Endothelial cell of umbilical vein (primary cell): ENCODE data around the gene MARF1.

Experiments
- EZH2 ChIP-seq: IDR thresholded peaks from 2 replicates; pipeline ENCODE4 v1.6.1; 2012; ENCODE audit warnings: borderline replicate concordance, low read depth, mild to moderate bottlenecking, moderate library complexity, low read length, inconsistent platforms; ENCODE audit not compliant: severe bottlenecking
- FOS ChIP-seq: IDR thresholded peaks from 2 replicates; pipeline ENCODE4 v1.6.1; 2011; ENCODE audit warnings: mild to moderate bottlenecking, low read length, moderate library complexity, borderline replicate concordance; ENCODE audit not compliant: insufficient read depth
- MYC ChIP-seq: IDR thresholded peaks from one replicate; pipeline ENCODE4 v1.6.1; 2011; ENCODE audit warnings: mild to moderate bottlenecking, low read depth, low read length
- POLR2A ChIP-seq: IDR thresholded peaks from 2 replicates; pipeline ENCODE4 v1.6.1; 2012; ENCODE audit warnings: low read depth, mild to moderate bottlenecking, control low read depth, low read length
- POLR2AphosphoS5 ChIP-seq: IDR thresholded peaks from 2 replicates; pipeline ENCODE4 v1.6.1; 2012; ENCODE audit warnings: low read depth, mild to moderate bottlenecking, control low read depth, low read length, moderate library complexity; ENCODE audit not compliant: insufficient read depth
- TF ChIP-seq, protein P1 (sequence below), 2 donors: IDR thresholded peaks; 1 replicate in 1 of 2; 2 replicates in 1 of 2; pipeline ENCODE4 v1.5.1; 2011; ENCODE audit warnings: low read length in 2 of 2, mild to moderate bottlenecking in 2 of 2, moderate library complexity in 2 of 2, control low read depth in 1 of 2, inconsistent platforms in 1 of 2, low read depth in 1 of 2; ENCODE audit not compliant: insufficient read depth in 1 of 2; ENCODE audit errors: extremely low read depth in 1 of 2
- TF ChIP-seq, protein P2 (sequence below): IDR thresholded peaks from 2 replicates; pipeline ENCODE4 v1.6.1; 2011; ENCODE audit not compliant: insufficient read depth, insufficient read length

DNA sequence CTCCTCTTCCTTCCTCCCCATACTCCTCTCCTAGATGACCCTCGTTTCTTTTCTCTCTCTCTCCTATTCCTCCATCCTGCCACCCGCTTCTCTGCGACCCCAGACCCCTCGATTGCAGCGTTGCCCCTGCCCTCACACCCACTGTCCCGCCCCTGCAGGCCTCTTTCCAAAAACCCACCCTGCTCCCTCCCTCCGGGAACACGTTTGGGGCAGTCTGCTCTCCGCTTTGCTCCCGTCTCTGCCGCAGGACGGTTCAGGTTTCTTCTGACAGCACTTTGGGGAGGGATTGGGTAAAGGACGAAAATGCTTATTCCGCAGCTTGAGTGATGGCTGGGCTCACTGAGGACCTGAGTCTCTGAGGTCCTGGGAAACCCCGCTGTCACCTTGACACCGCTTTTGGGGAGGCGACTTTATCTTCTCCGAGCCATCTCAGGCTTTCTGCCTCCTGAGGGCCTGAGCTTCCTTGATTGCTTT lies 7.8 kb upstream of the MARF1 start:
- TF ChIP-seq, protein P1, sequence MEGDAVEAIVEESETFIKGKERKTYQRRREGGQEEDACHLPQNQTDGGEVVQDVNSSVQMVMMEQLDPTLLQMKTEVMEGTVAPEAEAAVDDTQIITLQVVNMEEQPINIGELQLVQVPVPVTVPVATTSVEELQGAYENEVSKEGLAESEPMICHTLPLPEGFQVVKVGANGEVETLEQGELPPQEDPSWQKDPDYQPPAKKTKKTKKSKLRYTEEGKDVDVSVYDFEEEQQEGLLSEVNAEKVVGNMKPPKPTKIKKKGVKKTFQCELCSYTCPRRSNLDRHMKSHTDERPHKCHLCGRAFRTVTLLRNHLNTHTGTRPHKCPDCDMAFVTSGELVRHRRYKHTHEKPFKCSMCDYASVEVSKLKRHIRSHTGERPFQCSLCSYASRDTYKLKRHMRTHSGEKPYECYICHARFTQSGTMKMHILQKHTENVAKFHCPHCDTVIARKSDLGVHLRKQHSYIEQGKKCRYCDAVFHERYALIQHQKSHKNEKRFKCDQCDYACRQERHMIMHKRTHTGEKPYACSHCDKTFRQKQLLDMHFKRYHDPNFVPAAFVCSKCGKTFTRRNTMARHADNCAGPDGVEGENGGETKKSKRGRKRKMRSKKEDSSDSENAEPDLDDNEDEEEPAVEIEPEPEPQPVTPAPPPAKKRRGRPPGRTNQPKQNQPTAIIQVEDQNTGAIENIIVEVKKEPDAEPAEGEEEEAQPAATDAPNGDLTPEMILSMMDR (IDR thresholded peaks at IDR 0.05; ENCODE audit: extremely low read depth in 1 of 2, insufficient read depth in 1 of 2, low read depth in 1 of 2, low read length in 2 of 2) = no peak
- TF ChIP-seq, protein P2, sequence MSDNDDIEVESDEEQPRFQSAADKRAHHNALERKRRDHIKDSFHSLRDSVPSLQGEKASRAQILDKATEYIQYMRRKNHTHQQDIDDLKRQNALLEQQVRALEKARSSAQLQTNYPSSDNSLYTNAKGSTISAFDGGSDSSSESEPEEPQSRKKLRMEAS = no peak
- TF ChIP-seq EZH2 (no peak), POLR2AphosphoS5 (no peak), POLR2A (no peak), FOS (no peak), MYC (no peak)
